A673 (cell line): ENCODE measurements around the gene CMPK1. TPM values are rescaled to one million over a fixed set of nuclear protein-coding genes. Genes with fewer than 3 reads are reported as not detected.

ENCODE experiments used
- BruUV-seq: library from RNA; stranded (reverse); fragments of 400-500 nt; replicated peaks from 2 replicates; lab custom pipeline; 2021; lab: Mats Ljungman, UMichigan
- CTCF ChIA-PET: fragments of 300-600 bp; sonication (Branson Sonifier 250); formaldehyde crosslinking; loops from one replicate; lab custom pipeline; 2022; ENCODE audit warnings: antibody characterized with exemption; lab: Charles Lee
- POLR2A ChIA-PET: fragments of 300-600 bp; sonication (Branson Sonifier 250); formaldehyde crosslinking; loops from one replicate; lab custom pipeline; 2022; ENCODE audit warnings: antibody characterized with exemption; ENCODE audit not compliant: low non-redundant PET; lab: Charles Lee
- DNase-seq: peaks from one replicate; pipeline ENCODE4 v3.0.0-alpha.2; 2015; ENCODE audit warnings: low spot score
- H3K27ac ChIP-seq: fragments of 200-600 bp; sonication (generic); 2 replicates; pipeline ENCODE4 v1.5.1; 2016; ENCODE audit warnings: mixed run types, low read depth, mild to moderate bottlenecking, mixed read lengths, antibody characterized with exemption, low read length; ENCODE audit not compliant: poor library complexity, severe bottlenecking
- H3K27me3 ChIP-seq: fragments of 200-600 bp; sonication (generic); replicated peaks from 2 replicates; pipeline ENCODE4 v1.6.1; 2017; ENCODE audit warnings: mixed run types, low read depth, mild to moderate bottlenecking, mixed read lengths, antibody characterized with exemption, low read length; ENCODE audit not compliant: insufficient read depth, poor library complexity
- H3K36me3 ChIP-seq: fragments of 200-600 bp; sonication (generic); 2 replicates; pipeline ENCODE4 v1.6.1; 2016; ENCODE audit warnings: mixed run types, mild to moderate bottlenecking, mixed read lengths, antibody characterized with exemption, low read length; ENCODE audit not compliant: insufficient read depth, poor library complexity, severe bottlenecking
- H3K4me1 ChIP-seq: fragments of 200-600 bp; sonication (generic); 2 replicates; pipeline ENCODE4 v1.6.1; 2017; ENCODE audit warnings: mixed run types, mild to moderate bottlenecking, mixed read lengths, antibody characterized with exemption, low read length; ENCODE audit not compliant: insufficient read depth, poor library complexity, severe bottlenecking
- H3K4me3 ChIP-seq: fragments of 200-600 bp; sonication (generic); 2 replicates; pipeline ENCODE4 v1.5.1; 2016; ENCODE audit warnings: low read depth, mixed run types, mild to moderate bottlenecking, mixed read lengths, low read length; ENCODE audit not compliant: poor library complexity, severe bottlenecking
- H3K9me3 ChIP-seq: fragments of 200-600 bp; sonication (generic); 2 replicates; pipeline ENCODE4 v1.6.1; 2016; ENCODE audit warnings: mixed run types, low read depth, mild to moderate bottlenecking, mixed read lengths, antibody characterized with exemption, low read length; ENCODE audit not compliant: poor library complexity, severe bottlenecking
- EZH2 ChIP-seq: fragments of 200-600 bp; sonication (generic); IDR thresholded peaks from 2 replicates; pipeline ENCODE4 v1.6.1; 2017; ENCODE audit warnings: borderline replicate concordance, low read depth, mild to moderate bottlenecking, mixed read lengths, antibody characterized with exemption, low read length; ENCODE audit not compliant: poor library complexity, severe bottlenecking
- intact Hi-C: fragments of 100-400 bp; cut with micrococcal nuclease; formaldehyde crosslinking; loops from one replicate; pipeline ENCODE4 v1.10.0; 2022; ENCODE audit not compliant: unreplicated experiment
- total RNA-seq: library from RNA; stranded (reverse); gene quantifications from 2 replicates; pipeline ENCODE4 v1.2.3, GENCODE V29; 2021
- TF ChIP-seq, protein P1 (sequence below): fragments of 300-800, 200-600 bp; sonication (generic); conservative IDR thresholded peaks from 2 replicates; pipeline ENCODE4 v1.5.1; 2017; ENCODE audit warnings: low read depth, mild to moderate bottlenecking, antibody characterized with exemption, low read length, moderate library complexity, mixed read lengths

The CMPK1 gene
- total RNA-seq, 1 experiment from 2014 or later, result 69.4 TPM

DNA sequence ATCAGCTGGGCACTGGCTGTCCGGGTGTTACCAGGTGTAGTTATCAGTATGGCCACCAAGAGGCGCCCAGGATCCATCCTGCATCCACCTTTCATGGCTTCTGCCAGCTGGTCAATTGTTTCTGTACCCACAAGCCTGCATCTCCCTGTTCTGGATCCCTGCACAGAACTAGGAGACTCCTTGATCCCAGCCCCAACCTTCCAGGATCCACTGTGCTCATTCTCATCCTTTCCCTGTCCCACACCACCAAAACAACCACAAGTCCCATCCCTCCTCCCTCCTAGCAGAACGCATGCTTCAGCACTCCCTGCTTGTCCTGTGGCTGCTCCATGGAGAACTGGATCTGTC is 55.3 kb downstream of the CMPK1 start:
- no TSS peak for BruUV-seq

DNA sequence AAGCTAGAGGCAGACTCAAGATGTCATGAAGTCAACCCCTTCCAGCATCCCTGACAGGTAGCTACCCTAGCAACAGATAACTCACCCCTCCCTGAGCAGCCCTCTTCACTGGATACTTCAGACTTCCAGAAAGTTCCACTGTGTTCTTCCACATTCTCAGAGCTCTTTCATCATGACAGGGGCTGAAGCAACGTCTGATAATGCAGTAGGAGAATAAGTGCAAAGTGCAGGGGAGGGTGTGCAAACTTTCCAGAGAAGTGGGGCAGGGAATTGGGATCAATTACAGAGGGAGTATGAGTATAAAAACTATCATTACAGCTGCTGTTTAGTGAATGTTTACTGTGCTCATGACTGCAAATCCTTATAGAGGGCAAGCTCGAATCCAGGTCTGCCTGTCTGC is 56.1 kb downstream of the CMPK1 start:
- Histone ChIP-seq H3K27me3 (peaks cover 16% of the 10 kb centered on the region), H3K9me3 (no peaks in the 10 kb centered on the region), H3K36me3 (no peaks in the 10 kb centered on the region), H3K4me1 (no peaks in the 10 kb centered on the region), H3K27ac (no peak overlapping the region), H3K4me3 (no peak overlapping the region)
- no TSS peak for BruUV-seq
- ChIA-PET POLR2A (interaction anchor here (0.6 kb wide), 1 partner anchor 139 kb away, joined by 5 read pairs; no protein-coding TSS in a partner anchor), CTCF (interaction anchor here (0.7 to 1.2 kb wide), 2 partner anchors 43 to 336 kb away, joined by 3 read pairs; no protein-coding TSS in a partner anchor)
- intact Hi-C loops, result loop anchor here (2.0 to 5.0 kb wide), 2 partner anchors 33 to 321 kb away; no protein-coding TSS in a partner anchor
- no peak for TF ChIP-seq EZH2
- TF ChIP-seq, protein P1, sequence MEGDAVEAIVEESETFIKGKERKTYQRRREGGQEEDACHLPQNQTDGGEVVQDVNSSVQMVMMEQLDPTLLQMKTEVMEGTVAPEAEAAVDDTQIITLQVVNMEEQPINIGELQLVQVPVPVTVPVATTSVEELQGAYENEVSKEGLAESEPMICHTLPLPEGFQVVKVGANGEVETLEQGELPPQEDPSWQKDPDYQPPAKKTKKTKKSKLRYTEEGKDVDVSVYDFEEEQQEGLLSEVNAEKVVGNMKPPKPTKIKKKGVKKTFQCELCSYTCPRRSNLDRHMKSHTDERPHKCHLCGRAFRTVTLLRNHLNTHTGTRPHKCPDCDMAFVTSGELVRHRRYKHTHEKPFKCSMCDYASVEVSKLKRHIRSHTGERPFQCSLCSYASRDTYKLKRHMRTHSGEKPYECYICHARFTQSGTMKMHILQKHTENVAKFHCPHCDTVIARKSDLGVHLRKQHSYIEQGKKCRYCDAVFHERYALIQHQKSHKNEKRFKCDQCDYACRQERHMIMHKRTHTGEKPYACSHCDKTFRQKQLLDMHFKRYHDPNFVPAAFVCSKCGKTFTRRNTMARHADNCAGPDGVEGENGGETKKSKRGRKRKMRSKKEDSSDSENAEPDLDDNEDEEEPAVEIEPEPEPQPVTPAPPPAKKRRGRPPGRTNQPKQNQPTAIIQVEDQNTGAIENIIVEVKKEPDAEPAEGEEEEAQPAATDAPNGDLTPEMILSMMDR, result no peak
- no peak for DNase-seq

More for the DNA sequence above, 55.3 kb downstream of the CMPK1 start:
- Histone ChIP-seq H3K9me3 (no peaks in the 10 kb centered on the region), H3K36me3 (no peaks in the 10 kb centered on the region), H3K4me3 (no peak overlapping the region), H3K27ac (no peak overlapping the region), H3K27me3 (peaks cover 12% of the 10 kb centered on the region), H3K4me1 (no peaks in the 10 kb centered on the region)
- ChIA-PET CTCF (interaction anchor here (0.6 to 1.5 kb wide), 4 partner anchors 34 to 337 kb away, joined by 3 to 13 read pairs (median 6); no protein-coding TSS in a partner anchor), POLR2A (no interaction called here)
- TF ChIP-seq, protein P1, result peak; percentile 79
- no peak for TF ChIP-seq EZH2
- intact Hi-C loops, result loop anchor here (1.0 to 5.0 kb wide), 3 partner anchors 33 to 337 kb away; no protein-coding TSS in a partner anchor
- DNase-seq, result peak; percentile 66

DNA sequence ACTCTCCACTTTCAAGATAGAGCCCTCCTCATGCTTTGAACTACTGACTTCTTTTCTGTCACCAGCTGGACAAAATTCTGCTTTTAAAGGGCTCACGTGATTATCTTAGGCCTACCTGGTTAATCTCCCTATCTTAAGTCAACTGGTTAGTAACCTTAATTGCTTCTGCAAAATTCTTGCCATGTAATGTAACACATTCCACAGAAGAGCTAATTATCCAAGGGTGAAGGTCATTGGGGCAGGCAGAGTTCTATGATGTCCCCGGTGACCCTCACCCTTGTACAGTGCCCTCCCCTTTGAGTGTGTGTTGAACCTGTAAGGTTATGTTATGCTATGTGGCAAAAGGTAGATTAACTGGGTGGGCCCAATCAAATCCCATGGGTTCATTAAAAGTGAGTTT is 57.3 kb downstream of the CMPK1 start:
- BruUV-seq, result no TSS peak
- no peak for DNase-seq
- peaks cover 18% of the 10 kb centered on the region for H3K27me3 ChIP-seq

More for the DNA sequence above, 57.3 kb downstream of the CMPK1 start:
- intact Hi-C loops, result no loop called here
- TF ChIP-seq EZH2, result no peak
- TF ChIP-seq, protein P1, result no peak
- Histone ChIP-seq H3K9me3 (no peaks in the 10 kb centered on the region), H3K27ac (no peak overlapping the region), H3K4me1 (no peaks in the 10 kb centered on the region), H3K4me3 (no peak overlapping the region), H3K36me3 (no peaks in the 10 kb centered on the region)
- ChIA-PET POLR2A (no interaction called here), CTCF (interaction anchor here (0.7 kb wide), 1 partner anchor 45 kb away, joined by 3 read pairs; no protein-coding TSS in a partner anchor)
